Measurements from ENCODE around the gene ELFN2.

DNA sequence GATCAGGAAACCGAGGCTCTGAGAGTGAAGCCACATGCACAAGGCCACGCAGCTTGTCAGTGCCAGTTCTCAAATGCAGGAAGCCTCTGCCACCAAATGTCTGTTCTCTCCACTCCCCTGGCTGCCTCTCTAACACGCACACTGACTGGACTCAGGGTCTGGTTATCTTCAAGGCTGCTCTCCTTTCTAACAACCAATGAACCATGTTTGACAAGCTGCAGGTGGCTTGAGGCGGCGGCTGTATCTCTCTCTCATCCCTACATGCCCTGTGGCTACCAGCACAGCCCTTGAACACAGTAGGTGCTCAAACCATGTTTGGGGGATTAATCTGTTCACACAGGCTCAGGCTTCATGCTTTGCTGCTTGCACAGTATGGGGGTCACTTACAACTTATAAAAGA lies 35.2 kb upstream of the ELFN2 start:
- TF ChIP-seq, protein P1, sequence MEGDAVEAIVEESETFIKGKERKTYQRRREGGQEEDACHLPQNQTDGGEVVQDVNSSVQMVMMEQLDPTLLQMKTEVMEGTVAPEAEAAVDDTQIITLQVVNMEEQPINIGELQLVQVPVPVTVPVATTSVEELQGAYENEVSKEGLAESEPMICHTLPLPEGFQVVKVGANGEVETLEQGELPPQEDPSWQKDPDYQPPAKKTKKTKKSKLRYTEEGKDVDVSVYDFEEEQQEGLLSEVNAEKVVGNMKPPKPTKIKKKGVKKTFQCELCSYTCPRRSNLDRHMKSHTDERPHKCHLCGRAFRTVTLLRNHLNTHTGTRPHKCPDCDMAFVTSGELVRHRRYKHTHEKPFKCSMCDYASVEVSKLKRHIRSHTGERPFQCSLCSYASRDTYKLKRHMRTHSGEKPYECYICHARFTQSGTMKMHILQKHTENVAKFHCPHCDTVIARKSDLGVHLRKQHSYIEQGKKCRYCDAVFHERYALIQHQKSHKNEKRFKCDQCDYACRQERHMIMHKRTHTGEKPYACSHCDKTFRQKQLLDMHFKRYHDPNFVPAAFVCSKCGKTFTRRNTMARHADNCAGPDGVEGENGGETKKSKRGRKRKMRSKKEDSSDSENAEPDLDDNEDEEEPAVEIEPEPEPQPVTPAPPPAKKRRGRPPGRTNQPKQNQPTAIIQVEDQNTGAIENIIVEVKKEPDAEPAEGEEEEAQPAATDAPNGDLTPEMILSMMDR (IDR thresholded peaks at IDR 0.05): no peak
- TF ChIP-seq POLR2A (IDR thresholded peaks at IDR 0.05): no peak

Data from right lobe of liver (tissue), 4 donors.